ENCODE data around the gene SYDE2.

DNA sequence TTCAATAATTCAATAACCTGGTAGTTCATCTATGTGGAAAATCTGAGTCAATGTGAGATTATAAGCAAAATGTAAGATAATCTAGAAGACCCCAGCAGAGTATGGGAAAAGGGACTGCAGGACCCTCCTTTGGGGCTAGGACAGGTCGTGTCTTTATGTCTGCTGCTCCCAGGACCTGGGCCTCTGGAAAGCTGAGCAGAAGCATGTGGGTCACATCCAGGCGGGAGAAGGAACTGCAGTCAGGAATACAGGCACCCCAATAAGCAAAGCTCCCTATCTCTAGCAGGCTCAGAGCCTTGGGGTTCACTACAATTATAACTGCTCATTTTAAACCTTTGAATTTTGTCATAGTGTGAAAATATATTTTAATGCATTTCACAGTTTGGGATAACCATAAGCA, 78.6 kb downstream of the SYDE2 start:
- TF ChIP-seq, protein P1, sequence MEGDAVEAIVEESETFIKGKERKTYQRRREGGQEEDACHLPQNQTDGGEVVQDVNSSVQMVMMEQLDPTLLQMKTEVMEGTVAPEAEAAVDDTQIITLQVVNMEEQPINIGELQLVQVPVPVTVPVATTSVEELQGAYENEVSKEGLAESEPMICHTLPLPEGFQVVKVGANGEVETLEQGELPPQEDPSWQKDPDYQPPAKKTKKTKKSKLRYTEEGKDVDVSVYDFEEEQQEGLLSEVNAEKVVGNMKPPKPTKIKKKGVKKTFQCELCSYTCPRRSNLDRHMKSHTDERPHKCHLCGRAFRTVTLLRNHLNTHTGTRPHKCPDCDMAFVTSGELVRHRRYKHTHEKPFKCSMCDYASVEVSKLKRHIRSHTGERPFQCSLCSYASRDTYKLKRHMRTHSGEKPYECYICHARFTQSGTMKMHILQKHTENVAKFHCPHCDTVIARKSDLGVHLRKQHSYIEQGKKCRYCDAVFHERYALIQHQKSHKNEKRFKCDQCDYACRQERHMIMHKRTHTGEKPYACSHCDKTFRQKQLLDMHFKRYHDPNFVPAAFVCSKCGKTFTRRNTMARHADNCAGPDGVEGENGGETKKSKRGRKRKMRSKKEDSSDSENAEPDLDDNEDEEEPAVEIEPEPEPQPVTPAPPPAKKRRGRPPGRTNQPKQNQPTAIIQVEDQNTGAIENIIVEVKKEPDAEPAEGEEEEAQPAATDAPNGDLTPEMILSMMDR (IDR thresholded peaks at IDR 0.05), result no peak
- no peak for TF ChIP-seq POLR2A (IDR thresholded peaks at IDR 0.05)
